HG03108 (cell line): Measurements from ENCODE around the gene KCTD1.
"Not testable (repeated sequence)": the region's sequence is repeated elsewhere in the genome, so short reads cannot be mapped to it uniquely, and the experiment has no call there.

Source experiments
- ATAC-seq: cut with Tn5 transposase; IDR thresholded peaks from one replicate; pipeline ENCODE4 v1.9.1; 2021; ENCODE audit warnings: moderate library complexity; ENCODE audit not compliant: unreplicated experiment

KCTD1 gene

GRCh38 chr18:26458526-26459232, 89.7 kb downstream of the KCTD1 start:
- ATAC-seq: peak; percentile 44

GRCh38 chr18:26457611-26458353, 90.6 kb downstream of the KCTD1 start:
- no peak for ATAC-seq

GRCh38 chr18:26457195-26457594, 91.2 kb downstream of the KCTD1 start:
- no peak for ATAC-seq

- ATAC-seq: no peak
Observed at GRCh38 chr18:26456070-26456491, 92.3 kb downstream of the KCTD1 start.

DNA sequence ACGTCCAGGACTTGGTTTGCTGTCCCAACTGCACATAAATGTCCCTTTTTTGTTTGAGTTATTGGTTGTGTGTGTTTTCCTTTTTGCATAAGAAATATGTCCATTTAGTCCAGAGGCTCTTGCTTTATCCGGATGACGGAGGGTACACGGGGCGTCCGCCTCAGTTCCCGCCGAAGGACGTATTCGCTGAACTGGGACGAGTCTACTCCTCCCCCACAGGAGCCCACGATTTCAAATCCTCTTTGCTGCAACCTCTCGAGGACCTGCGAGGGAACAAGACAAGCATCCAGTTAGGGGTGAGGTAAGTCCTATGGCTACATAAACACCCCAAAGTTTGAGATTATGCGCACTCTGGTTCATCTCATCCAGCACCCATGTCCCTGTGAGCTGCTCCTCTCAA, 92.7 kb downstream of the KCTD1 start:
- no peak for ATAC-seq

DNA sequence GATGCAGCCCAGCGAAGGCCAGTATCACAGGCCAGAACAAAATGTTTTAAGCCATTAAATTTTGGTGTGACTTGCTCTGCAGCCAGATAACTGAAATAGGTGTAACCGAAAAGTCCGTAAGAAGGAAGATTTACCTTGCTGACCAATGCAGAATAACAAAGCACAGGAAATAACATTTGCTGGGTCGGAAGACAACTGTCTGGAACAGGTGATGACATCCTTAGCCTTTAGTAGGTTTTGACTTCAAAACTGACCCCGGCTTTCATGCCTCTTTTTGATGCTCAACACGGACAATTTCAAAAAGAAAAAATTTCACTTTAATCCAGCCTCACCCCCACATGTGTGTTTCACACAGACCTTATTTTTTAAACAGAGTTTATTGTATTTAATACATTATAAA, 93.7 kb downstream of the KCTD1 start:
- ATAC-seq: no peak

- no peak for ATAC-seq
Observed at GRCh38 chr18:26454192-26454591, 94.2 kb downstream of the KCTD1 start.

DNA sequence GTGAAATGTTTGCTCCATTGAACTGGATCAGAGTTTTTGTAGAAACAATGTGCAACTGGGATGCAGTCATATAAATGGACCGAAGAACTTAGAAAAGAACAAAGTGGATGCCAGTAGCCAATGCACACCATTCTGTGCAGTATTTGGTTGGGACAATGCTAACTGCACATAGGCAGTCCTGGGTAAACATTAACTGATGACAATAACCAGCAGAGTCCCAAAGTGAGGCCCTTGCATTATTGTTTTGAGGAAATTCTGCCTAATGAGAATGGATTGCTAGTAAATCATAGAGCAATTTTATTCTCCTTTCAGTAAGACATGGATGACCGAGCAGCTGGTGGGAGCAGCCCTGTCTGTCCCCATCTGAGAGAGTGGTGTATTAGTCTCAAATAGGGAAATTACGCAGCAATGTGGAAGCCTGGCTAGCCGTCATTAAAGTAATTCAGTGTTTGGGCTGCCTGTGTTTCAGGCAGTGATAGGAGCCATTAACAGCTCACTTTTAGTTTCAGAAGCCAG, 94.9 kb downstream of the KCTD1 start:
- no peak for ATAC-seq

- ATAC-seq: no peak
Observed at GRCh38 chr18:26450989-26451682, 97.2 kb downstream of the KCTD1 start.

DNA sequence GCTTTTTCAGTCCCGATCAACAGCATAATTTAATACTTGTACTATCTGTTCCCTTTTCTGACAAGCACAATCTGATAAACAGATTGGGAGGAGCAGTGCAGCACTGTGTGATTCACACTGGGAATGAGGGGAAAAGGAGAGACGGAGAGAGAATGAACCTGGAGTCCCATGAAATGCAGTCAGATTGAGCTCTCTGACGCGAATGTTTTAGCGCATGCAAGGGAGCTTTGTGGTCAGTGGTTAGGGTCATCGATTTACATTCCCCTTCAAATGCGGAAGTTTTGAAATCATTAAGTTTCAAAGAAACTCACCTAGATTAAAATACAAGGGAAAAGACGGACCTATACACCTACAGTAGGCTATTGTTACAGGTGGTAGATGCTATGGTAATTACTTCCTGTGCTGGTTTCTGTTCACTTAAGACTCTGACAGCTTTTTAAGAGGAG, 99.6 kb downstream of the KCTD1 start:
- ATAC-seq: no peak

DNA sequence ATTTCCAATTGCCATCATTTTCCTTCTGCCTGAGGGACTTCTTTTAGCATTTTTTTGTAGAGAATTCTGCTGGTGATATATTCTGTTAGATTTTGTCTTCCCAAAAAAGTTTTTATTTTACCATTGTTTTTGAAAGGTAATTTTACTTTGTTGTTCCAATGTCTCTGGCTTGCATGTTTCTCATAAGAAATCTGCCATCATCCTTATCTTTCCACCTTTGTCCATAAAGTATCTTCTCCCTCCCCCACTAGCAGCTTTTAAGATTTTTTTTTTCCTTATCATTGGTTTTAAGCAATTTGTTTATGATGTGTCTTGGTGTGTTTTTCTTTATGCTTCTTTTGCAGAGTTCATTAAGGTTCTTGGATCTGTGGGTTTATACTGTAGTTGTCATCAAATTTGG, 104.5 kb downstream of the KCTD1 start:
- no peak for ATAC-seq

DNA sequence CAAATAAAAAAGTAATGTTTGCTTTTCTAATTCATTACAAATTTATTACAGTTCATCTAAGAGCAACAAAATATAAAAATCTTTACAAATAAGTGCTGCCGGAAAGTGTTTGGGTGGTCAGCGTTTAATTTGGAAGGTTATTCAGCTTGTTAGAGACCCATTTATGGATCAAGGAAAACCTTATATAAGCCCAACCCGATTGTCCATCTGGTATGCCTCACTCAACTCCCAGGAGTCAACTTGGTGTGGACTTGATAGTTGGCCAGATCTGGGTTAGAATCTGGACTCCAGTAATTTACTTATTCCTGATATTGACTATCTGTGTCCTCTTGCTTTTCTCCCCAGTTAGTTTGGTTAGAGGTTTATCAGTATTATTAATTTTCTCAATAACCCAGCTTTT, 106.2 kb downstream of the KCTD1 start:
- ATAC-seq: no peak

DNA sequence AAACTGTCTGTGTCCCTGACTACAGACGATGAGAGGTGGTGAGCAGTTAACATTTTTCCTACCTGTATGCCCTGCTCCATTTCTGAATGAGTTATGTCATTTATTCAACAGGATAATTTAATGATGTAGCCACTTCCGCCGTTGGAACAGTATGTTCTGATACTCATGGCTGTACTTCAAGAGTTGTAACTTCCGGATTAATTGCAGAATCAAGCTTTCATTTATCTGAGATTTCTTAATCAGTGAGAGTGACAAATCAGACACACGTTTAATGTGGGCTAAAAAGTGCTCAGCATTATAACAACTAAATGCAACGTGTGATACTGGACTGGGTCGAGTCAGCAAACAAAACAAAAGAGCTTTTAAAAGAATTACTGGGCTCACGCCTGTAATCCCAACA, 107.7 kb downstream of the KCTD1 start:
- no peak for ATAC-seq

DNA sequence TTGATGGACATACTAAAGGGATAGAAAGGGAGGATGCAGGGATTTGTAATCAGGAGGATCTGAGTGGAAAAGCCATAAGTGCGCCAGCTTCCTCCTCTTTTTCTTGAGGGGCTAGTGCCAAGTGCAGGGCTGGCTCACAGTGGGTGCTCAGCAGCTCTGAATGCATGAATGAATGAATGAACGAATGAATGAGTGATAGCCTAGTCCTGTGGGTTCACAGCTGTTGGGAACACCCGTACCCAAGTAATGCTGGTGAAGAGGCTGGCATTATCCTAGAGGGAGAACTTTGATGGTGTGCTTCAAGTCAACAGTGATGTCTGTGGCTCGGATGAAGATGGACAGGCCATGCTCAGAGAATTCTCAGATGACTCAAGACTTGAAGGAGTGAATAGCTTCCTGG, 108.8 kb downstream of the KCTD1 start:
- ATAC-seq: no peak

DNA sequence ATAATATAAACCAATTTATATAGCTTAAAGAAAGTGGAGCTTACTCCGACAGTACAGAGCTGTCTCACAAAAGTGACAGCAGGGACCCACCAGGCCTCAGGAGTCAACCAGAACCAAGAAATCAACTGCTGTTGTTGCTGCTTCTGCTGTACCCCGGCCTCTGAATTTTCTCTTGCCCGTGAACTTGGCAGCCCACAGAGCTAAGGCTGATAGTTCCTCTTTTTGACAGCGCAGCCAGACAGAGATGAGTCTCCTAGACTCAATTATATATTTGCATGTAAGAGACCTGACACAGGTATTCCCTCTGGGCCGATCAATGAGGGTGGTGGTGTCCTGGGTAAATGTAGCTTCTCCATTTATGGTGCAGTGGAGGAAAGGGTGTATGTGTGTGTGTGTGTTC, 109.4 kb downstream of the KCTD1 start:
- ATAC-seq: peak; percentile 95

DNA sequence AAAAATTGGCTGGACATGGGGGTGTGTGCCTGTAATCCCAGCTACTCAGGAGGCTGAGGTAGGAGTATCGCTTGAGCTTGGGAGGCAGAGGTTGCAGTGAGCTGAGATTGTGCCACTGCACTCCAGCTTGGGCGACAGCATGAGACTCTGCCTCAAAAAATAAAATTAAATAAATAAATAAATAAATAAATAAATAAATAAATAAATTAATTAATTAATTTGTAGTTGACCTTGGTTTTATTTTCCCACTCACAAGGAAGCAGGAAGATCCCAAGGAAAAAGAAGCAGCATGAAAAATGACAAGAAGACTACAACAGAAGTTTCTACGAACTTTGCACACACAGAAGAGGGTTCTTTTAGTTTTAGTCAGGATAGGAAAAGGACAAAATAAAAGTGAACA, 110.7 kb downstream of the KCTD1 start:
- not testable (repeated sequence) for ATAC-seq

- no peak for ATAC-seq
Observed at GRCh38 chr18:26436176-26437051, 111.9 kb downstream of the KCTD1 start.

- no peak for ATAC-seq
Observed at GRCh38 chr18:26435415-26436095, 112.8 kb downstream of the KCTD1 start.

- ATAC-seq: no peak
Observed at GRCh38 chr18:26434887-26435286, 113.5 kb downstream of the KCTD1 start.
